GM18498 (cell line): ENCODE results near the gene ATP9A.
"Not testable (repeated sequence)": the region's sequence is repeated elsewhere in the genome, so short reads cannot be mapped to it uniquely, and the experiment has no call there.

Source experiments
- ATAC-seq: cut with Tn5 transposase; IDR thresholded peaks from one replicate; pipeline ENCODE4 v1.9.1; 2021; ENCODE audit warnings: mild to moderate bottlenecking, moderate library complexity; ENCODE audit not compliant: unreplicated experiment

The ATP9A gene

DNA sequence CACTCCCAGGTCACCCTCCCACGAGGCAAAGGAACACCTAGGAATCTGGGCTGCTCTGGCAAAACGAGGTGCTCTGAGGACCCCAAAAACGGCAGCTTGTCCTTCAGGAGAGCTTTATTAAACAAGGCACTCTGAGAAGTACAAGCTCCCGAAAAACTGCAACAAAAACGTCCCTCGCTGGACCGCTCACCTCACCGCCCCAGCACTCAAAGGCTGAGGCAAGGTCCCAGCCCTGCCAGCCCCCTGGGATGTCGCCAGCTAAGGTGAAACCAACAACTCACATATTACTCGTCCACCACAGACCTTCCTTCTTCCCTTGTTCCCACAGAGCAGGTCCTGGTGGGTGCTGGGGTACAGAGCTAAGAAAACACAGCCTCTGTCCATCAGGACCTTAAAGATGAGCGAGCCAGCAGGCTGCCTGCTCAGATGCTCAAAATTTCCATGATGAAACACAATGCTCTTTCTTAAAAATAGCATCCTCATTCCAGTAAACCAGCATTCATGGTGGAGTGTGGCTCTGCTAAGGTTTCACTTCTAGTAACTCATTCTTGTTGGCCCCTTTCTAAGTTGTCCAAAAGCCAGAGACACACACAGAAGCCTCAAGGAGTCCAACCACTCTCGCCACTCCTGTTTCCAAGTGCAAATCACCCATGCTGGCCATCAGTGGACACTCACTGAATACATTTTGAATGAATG is 35.9 kb downstream of the ATP9A start:
- no peak for ATAC-seq

DNA sequence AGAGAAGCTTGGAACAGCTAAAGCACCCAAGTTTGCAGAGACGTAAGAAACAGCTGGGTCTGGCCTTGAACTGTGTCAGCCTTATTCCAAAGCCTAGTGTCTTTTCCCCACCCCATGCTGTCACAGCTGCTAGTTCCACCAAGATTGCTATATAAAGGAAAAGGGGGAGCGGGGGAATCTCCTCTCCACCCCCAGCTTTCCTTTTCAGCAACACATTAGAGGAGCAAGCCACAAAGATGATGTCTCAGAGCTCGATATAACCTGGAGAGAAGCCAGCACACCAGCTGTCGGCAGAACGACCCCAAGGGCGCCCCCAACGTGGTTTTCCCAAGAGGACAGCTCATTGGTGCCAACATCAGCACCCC is 36.5 kb downstream of the ATP9A start:
- ATAC-seq: no peak

DNA sequence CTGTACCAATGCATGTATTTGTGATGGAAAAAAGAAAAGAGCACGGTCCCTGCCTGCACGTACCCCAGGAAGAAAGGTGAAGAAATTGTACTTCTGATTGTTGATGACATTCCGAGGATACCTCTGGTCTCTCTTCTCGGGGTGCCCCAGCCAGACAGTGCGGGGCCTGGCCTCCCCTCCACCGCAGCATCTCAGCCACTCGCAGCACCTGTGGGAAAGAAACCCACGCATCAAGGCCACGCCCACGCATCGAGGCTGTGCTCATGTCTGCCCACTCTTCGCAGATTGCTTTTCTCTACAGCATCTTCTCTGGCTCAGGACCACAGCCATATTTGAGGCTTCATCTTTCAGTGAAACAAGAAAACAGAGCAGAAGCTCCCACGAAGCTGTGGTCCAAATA is 38.4 kb downstream of the ATP9A start:
- ATAC-seq: no peak

DNA sequence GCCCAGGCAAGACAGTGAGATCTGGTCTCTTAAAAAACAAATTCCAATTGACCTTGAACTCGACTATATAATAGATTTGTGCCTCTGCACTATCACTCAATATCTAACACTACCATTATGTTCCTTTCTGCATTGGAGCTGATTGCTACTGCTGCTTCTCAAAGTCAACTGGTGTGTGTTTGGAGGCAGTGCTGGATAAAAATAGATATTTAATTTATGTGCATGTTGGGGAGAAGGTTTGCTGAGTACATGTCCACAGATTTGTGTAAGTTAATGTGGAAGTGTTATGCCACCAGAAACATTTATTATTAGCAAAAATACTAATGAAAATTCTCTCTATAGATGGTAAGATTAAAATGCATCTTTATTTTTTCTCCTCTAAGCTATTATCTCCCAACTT is 39.5 kb downstream of the ATP9A start:
- no peak for ATAC-seq

DNA sequence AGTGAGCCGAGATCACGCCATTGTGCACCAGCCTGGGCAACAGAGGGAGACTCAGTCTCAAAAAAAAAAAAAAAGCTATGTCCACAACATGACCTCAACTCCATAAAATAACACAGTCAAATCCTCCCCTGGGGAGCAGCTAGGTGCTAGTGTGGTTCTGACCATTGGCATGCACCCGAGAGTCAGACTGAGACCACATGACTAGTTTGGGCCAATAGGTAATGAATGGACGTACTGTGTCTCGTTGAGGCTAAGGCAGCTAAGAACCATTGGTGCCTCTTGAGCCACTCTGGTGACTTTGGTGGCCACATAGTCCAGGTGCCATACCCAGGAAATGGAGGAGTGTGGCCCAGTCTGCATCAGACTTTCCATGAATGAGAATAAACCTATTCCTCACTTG is 40.3 kb downstream of the ATP9A start:
- no peak for ATAC-seq

DNA sequence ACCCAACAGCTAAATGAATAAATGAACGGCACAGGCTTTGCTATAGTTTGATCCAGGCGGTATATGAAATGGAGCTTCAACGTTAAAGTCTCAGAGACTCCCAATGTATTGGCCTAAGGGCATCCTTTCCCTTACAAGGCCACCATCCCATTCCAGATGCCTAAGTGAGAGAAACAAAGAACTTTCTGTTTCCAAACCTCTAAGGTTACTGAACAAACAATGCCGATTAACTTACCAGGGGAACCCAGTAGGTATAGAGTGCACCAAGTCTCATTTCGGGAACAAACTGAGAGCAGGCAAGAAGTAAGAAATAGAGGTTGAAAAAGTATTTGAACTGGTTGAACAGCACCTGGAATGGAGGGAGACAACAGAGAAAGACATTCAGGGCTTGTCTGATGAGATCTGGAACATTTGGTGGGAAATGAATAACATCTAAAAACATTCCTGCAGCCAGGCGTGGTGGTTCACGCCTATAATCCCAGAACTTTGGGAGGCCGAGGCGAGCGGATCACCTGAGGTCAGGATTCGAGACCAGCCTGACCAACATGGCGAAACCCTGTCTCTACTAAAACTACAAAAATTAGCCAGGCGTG is 42.5 kb downstream of the ATP9A start:
- ATAC-seq: no peak

DNA sequence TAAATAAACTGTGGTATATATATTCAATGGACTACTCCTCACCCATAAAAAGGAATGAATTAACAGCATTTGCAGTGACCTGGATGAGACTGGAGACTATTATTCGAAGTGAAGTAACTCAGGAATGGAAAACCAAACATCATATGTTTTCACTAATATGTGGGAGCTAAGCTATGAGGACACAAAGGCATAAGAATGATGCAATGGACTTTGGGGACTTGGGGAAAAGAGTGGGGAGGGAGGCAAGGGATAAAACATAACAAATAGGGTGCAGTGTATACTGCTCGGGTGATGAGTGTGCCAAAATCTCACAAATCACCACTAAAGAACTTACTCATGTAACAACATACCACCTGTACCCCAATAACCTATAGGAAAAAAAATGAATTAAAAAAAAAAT is 45.2 kb downstream of the ATP9A start:
- ATAC-seq: not testable (repeated sequence)

DNA sequence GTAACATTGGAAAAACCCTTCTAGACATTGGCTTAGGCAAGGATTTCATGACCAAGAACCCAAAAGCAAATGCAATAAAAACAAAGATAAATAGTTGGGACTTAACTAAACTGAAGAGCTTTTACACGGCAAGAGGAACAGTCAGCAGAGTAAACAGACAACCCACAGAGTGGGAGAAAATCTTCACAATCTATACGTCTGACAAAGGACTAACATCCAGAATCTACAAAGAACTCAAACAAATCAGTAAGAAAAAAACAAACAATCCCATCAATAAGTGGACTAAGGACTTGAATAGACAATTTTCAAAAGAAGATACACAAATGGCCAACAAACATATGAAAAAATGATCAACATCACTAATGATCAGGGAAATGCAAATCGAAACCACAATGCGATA is 45.9 kb downstream of the ATP9A start:
- ATAC-seq: not testable (repeated sequence)

DNA sequence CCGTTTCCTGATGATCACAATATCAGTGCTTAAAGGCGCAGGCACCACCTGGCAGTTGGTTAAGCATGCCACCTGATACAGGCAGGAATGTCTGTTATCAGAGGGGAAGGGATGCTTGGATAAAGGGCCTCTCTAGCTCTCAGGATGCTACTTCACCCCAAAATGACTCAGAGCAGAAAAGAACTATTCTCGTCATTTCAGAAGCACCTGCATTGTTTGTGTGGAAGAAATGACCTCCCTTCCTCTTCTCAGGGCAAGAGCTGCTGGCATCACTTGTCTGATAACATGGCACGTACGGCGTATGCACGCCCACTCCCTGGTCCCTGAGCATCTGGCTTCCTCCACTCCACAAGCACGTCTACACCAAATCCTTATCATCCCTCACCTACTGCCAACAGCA is 47.3 kb downstream of the ATP9A start:
- no peak for ATAC-seq

DNA sequence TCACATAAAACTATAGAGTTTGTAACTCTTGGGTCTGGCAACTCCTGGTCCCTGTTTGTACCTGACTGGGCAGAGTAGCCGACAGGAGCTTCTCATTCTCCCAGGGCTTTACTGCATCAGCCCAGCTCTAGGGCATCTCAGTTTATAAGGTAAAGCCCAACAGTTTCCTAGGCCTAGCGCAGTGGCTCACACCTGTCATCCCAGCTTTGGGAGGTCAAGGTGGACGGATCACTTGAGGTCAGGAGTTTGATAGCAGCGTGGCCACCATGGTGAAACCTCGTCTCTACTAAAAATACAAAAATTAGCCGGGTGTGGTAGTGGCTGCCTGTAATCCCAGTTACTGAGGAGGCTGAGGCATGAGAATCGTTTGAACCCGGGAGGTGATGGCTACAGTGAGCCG is 47.8 kb downstream of the ATP9A start:
- ATAC-seq: no peak

DNA sequence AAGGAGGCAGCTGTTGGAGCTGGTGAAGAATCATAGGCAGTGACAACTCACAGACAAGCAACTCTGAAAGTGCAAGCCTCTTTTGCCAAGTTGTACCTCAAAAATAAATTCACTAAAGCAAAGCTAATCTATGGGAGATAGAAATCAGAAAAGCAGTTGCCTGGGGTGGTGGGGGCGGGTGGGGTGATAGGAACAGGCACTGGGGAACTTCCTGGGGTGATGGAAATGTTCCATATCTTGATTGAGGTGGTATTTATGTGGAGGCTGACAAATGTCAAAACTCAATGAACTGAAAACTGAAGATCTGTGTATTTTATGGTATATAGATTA is 52.4 kb downstream of the ATP9A start:
- ATAC-seq: no peak

DNA sequence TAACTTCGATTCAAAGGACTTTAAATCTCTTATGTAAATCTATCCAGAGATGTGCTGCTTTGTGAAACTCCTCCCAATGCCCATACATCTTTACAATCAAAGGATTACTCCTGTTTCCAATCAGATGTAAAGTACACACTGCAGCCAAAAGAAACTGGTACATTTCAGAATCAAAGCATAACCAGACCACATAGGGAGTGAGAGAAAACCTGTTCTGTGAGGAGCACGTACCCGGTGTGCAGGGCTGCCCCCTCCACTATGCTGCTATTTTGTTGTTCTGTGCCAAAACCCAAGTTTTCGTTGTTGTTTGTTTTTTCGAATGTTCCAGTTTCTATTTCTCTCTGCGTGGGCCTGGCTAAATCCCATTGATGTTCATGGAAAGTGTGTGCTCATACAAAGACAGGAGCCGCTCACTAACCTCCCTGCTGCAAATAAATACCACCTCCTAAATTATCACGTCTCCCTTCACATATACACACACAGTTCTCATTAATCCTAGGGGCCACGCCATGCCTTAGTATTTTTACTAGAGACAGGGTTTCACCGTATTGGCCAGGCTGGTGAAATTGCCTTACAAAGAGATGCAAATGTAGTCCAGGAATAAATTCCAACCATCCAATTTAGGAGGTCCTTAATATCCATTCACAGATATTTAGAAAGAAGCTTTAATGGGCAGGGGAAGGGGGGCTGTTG is 52.9 kb downstream of the ATP9A start:
- no peak for ATAC-seq

DNA sequence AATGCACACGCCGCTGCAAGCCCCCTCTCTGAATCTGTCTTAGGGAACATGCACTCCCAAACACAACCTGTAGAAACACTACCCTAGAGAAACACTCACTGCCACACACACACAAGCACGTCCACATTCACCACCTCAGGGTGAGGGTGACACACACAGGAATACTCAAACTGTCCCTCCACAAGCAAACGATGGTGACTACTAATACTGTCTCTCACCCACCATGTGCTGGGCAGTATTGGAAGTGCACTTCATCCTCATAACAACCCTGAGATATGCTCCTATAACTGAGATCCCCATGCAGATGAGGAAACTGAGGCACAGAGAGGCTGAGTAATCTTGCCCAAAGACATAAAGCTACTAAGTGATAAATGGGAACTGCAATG is 55.0 kb downstream of the ATP9A start:
- no peak for ATAC-seq

DNA sequence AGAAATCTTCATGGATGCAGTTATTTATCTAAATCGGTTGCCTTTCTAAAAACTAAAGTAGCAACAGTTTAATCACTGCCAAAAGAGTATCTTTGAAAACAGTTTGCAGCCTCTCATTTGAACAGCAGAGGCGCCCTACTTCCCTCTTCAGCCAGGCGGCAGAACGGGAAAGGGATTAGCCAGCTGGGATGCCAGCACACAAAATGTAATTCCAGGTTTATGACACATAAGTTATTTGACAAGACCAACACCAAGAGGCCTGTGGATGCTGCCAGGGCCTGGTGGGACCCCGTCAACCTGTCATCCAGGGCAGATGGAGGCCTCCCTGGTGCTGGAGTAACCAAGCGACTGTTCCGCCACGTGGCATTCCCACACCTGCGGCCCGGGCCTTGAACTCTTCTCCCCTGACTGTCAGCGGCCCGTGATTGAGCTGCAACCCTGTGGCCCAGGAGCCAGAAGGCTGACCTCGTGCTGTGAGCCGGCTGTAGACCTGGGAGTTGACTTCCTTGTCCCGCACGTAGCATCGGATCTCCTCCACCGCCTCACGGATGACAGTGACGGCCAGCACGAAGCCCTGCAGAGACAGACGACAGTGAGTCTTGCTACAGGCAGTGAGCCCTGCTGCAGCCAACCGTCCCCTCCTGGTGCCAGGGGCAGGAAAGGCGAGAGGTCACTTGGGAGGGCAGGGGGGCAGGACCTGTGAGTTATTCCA is 55.5 kb downstream of the ATP9A start:
- no peak for ATAC-seq

DNA sequence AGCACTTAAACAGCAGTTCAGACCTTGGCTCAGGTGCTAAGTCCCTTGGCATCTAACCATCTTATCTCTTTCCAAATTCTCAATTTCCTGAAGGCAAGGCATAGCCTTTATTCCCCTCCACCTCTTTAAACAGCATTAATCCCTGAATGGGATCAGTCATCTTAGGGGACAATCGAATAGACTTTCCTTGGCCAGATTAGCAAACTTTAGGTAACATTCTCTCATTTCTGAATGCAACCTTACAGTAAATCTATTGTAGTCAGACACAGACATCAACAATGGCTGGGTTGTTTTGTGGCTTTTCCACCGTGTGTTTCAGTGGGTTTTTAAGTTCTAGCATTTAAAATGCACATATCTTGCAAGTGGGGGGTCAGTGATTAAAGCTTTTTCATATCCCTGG is 56.8 kb downstream of the ATP9A start:
- ATAC-seq: no peak

DNA sequence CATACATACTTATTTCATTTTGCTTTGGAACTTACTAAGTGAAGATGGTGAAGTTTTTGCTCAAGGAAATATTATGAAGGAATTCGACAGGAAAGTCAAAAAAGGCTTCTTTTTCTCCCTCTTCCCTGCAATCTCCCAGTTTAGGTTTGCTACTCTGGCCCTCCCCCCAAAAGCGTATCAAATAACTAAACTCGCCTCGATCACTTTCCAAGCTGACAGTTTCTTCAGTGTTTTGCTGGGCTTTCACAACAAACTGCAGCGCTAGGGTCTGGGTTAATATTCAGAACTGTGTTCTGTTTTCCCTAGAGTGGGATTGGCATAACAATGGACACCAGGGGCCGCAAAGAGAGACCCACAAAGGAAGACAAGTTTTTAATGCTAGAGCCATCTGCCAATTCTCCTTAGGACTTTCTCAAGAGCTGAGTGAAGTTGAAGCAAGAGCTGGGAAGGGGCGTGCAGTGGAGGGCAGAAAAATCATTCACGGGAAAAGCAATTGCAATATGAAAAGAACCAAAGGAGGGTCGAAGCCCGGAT is 57.8 kb downstream of the ATP9A start:
- ATAC-seq: no peak

DNA sequence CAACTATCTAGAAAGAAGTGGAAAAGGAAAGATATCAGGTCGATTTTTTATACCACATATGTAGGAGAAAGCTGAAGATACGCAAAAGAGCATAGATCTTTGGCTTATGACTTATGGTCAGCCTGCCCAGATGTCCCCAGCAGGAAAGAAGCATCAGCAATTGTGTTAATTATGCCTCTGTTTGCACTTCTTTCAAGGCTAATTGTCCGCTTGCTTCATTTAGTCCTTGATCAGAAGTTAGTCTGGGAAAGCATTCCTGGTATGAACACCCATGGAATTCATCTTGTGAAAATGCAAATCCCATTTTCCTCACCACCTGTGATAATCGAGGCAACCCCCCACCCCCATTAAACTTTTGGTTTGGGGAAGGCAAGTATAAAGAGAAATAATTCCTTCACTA is 62.8 kb downstream of the ATP9A start:
- ATAC-seq: no peak

DNA sequence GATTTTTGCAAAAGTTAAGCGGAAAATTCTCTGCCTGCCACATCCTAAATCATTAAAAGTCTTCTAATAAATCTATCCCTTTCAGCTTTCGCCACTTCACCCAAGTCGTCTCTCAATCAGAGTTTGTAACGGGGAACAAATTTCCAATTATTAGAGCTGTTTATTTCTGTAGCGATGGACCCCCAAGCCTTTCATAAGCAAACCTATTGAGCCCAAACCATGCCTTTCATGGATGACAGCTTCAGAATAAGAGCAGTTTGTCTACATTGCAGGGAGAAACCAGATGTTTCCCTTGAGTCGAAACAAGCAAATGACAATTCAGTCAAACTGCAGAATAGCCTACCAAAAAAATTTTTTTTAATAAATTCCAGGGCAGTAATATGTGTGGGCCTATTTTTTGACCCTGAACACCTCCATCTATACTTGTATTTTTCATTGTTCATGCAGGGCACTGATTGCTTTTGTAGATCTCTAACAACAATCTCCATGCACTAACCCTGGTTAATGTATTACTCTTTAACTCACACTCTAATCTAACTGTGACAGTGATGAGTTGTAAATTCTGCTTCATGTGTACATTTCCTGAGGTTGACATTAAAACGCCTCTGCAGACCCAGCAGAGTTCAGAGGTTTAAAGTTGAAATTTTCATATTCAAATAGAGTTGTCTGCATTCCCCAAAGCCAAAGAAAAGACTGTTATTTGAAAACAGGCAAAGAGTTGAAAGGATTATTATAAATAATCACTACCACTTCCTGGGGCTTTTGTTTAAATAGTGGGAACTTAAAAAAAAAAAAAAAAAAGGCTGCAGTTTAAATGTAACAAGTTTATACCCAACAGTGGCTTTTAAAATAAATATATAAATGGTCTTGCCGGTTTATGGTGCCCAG is 64.5 kb downstream of the ATP9A start:
- ATAC-seq: no peak

DNA sequence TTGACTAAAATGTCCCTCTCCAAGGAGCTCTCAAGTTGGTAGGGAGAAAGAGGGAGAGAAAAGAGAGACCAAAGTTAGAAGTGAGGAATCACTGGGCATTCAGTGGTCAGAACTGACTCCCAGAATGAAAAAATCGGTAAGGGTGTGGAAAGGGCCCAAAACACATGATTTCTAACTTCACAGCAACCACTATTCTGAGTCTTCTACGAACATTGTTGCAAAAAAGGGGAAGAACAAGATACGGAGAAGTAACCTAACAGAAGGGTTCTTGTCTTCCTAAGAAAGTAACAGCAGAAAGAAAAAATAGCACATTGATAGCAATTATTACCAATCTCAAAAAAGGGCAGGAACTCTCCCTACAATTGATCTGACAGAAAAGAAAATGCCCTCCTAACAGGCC is 65.6 kb downstream of the ATP9A start:
- ATAC-seq: no peak

DNA sequence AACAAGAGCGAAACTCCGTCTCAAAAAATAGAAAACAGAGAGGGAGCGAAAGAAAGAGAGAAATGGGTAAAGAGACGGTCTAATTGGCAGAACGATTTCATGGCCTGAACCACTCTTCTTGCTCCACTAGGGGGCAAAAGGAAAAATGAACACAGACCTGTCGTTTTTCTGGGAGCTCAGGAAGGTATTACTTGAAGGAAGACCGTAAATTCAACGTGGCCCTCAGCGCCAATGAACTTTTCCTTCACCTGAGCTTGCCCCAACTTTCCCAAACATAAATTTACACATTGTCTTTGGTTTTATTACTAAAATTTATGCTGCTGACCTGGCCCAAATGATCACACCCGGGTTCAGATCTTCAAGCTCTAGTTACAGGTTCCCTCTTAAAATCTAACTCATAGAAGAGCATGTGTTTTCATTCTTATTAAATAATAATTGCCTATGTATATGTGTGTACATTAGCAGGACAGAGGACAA is 67.3 kb downstream of the ATP9A start:
- ATAC-seq: no peak

DNA sequence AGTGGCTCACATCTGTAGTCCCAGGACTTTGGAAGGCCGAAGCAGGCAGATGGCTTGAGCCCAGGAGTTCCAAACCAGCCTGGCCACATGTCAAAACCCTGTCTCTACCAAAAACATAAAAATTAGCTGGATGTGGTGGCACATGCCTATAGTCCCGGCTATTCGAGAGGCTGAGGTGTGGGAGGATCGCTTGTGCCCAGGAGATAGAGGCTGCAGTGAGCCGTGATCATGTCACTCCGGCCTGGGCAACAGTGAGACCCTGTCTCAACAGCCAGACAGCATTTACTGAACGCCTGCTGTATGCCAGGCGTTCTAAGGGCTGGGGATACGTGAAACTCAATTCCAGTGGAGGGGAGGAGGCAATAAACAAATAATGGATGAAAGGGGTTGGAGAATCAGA is 69.9 kb downstream of the ATP9A start:
- ATAC-seq: no peak
